DOHH2 (cell line): Measurements from ENCODE around the gene ISOC2.

ENCODE experiments used
- H3F3A ChIP-seq: fragments of 200-600 bp; sonication (generic), shearing (Covaris generic); 2 replicates; pipeline ENCODE4 v1.6.0; 2016; ENCODE audit warnings: antibody characterized with exemption, mild to moderate bottlenecking; ENCODE audit not compliant: control insufficient read depth, insufficient read depth
- H3K27ac ChIP-seq: fragments of 200-600 bp; sonication (generic); 2 replicates; pipeline ENCODE4 v1.5.1; 2014; ENCODE audit warnings: low read depth, mild to moderate bottlenecking, low read length, moderate library complexity
- H3K27me3 ChIP-seq: fragments of 200-600 bp; sonication (generic); 2 replicates; pipeline ENCODE4 v1.6.1; 2014; ENCODE audit warnings: mild to moderate bottlenecking, low read length, mixed read lengths; ENCODE audit not compliant: control insufficient read depth
- H3K36me3 ChIP-seq: fragments of 200-600 bp; sonication (generic); 2 replicates; pipeline ENCODE4 v1.6.1; 2014; ENCODE audit warnings: mild to moderate bottlenecking, low read length, moderate library complexity, mixed read lengths; ENCODE audit not compliant: control insufficient read depth
- H3K4me1 ChIP-seq: fragments of 200-600 bp; sonication (generic); 2 replicates; pipeline ENCODE4 v1.6.1; 2014; ENCODE audit warnings: mild to moderate bottlenecking, low read length, mixed read lengths; ENCODE audit not compliant: control insufficient read depth
- H3K4me2 ChIP-seq: fragments of 200-600 bp; sonication (generic); 2 replicates; pipeline ENCODE4 v1.6.0; 2014; ENCODE audit warnings: mild to moderate bottlenecking, low read length, moderate library complexity
- H3K4me3 ChIP-seq: fragments of 200-600 bp; sonication (generic); 2 replicates; pipeline ENCODE4 v1.5.1; 2014; ENCODE audit warnings: mild to moderate bottlenecking, low read length, mixed read lengths
- H3K79me2 ChIP-seq: fragments of 200-600 bp; sonication (generic); 2 replicates; pipeline ENCODE4 v1.6.1; 2014; ENCODE audit warnings: mild to moderate bottlenecking, low read length, mixed read lengths; ENCODE audit not compliant: control insufficient read depth
- H3K9me2 ChIP-seq: fragments of 200-600 bp; sonication (generic); replicated peaks from 2 replicates; pipeline ENCODE4 v1.6.1; 2014; ENCODE audit warnings: mild to moderate bottlenecking, low read length, mixed read lengths; ENCODE audit not compliant: control insufficient read depth
- H3K9me3 ChIP-seq: fragments of 200-600 bp; sonication (generic); 2 replicates; pipeline ENCODE4 v1.6.1; 2014; ENCODE audit warnings: antibody characterized with exemption, low read length, mixed read lengths; ENCODE audit not compliant: control insufficient read depth, insufficient read depth
- H4K20me1 ChIP-seq: fragments of 200-600 bp; sonication (generic); 2 replicates; pipeline ENCODE4 v1.6.0; 2014; ENCODE audit warnings: low read depth, mild to moderate bottlenecking, antibody characterized with exemption, low read length, moderate library complexity; ENCODE audit not compliant: control insufficient read depth, insufficient read depth
- CTCF ChIP-seq: fragments of 200-600 bp; sonication (generic); IDR thresholded peaks from one replicate; pipeline ENCODE4 v1.5.1; 2014; ENCODE audit warnings: antibody characterized with exemption, mild to moderate bottlenecking, low read depth, low read length; ENCODE audit not compliant: poor library complexity, severe bottlenecking
- EZH2phosphoT487 ChIP-seq: fragments of 200-600 bp; sonication (generic); IDR thresholded peaks from 2 replicates; pipeline ENCODE4 v1.6.1; 2017; ENCODE audit warnings: borderline replicate concordance, mild to moderate bottlenecking, antibody characterized with exemption, low read length, moderate library complexity, mixed read lengths

Gene ISOC2

DNA sequence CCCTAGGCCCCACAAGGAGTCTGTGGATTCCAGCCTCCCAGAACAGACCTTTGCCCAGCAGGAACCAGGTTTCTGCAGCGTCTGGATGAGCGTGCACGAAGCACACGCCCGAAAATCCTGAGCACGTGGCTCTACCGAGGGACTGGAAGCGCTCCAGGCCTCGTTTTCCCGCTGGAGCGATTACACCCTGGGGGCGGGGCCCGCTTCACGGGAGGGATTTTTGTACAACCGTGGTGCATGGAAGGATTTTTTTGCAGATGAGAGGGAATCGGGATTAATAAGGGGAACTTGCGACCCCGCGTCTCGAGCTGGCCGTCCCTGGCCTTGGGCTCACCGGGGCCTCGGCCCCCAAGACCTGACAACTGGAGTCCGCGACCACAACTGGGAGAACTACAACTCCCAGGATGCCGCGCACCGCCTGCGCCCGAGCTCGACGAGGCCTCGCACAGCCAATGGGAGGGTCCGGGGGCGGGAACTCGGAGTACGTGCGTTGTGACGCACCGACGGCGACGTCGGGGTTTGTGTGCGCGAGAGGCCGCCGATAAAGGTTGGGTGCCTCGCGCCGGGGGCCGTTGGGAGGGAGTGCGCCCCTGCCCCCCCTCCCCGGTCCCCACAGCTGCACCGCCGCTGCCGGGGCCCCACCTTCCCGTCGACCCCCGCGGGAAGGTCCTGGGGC is 14.8 kb upstream of the ISOC2 start, which contains the start of gene ZNF628:
ZNF628 (plus strand) TSS at position 518 of the 676 bp plus-strand sequence. CDS start 3,294 bp downstream, outside the sequence.
- no peaks in the 10 kb centered on the region for H3K9me2 ChIP-seq
- H3K27ac ChIP-seq, result peak within 1 kb of the TSS; percentile 54
- H3K9me3 ChIP-seq, result no peaks in the 10 kb centered on the region
- peaks cover 24% of the 10 kb centered on the region for H3K79me2 ChIP-seq
- H3K27me3 ChIP-seq, result no peaks in the 10 kb centered on the region
- H3F3A ChIP-seq, result no peaks in the 10 kb centered on the region
- peak within 1 kb of the TSS; percentile 95 for H3K4me3 ChIP-seq
- H4K20me1 ChIP-seq, result no peaks in the 10 kb centered on the region
- TF ChIP-seq EZH2phosphoT487 (no peak), CTCF (no peak)
- H3K36me3 ChIP-seq, result no peaks in the 10 kb centered on the region
- peaks cover 24% of the 10 kb centered on the region for H3K4me1 ChIP-seq
- H3K4me2 ChIP-seq, result peak within 1 kb of the TSS; percentile 85

- H3K9me2 ChIP-seq, result no peaks in the 10 kb centered on the region
- TF ChIP-seq CTCF (no peak), EZH2phosphoT487 (no peak)
- H3K4me2 ChIP-seq, result peak overlapping the region; percentile 85; the same call in 1 of the 2 replicates
- peaks cover 24% of the 10 kb centered on the region for H3K4me1 ChIP-seq
- 0 out of 2 replicates have a peak overlapping the region, but pooled peaks have one; percentile 86 for H3K4me3 ChIP-seq
- H3K27ac ChIP-seq, result no peak overlapping the region
- no peaks in the 10 kb centered on the region for H3K27me3 ChIP-seq
- H3F3A ChIP-seq, result no peaks in the 10 kb centered on the region
- H3K9me3 ChIP-seq, result no peaks in the 10 kb centered on the region
- H4K20me1 ChIP-seq, result no peaks in the 10 kb centered on the region
- H3K79me2 ChIP-seq, result peaks cover 22% of the 10 kb centered on the region
- H3K36me3 ChIP-seq, result no peaks in the 10 kb centered on the region
These were observed 13.1 kb upstream of the ISOC2 start for GRCh38 chr19:55474269-55475265.

DNA sequence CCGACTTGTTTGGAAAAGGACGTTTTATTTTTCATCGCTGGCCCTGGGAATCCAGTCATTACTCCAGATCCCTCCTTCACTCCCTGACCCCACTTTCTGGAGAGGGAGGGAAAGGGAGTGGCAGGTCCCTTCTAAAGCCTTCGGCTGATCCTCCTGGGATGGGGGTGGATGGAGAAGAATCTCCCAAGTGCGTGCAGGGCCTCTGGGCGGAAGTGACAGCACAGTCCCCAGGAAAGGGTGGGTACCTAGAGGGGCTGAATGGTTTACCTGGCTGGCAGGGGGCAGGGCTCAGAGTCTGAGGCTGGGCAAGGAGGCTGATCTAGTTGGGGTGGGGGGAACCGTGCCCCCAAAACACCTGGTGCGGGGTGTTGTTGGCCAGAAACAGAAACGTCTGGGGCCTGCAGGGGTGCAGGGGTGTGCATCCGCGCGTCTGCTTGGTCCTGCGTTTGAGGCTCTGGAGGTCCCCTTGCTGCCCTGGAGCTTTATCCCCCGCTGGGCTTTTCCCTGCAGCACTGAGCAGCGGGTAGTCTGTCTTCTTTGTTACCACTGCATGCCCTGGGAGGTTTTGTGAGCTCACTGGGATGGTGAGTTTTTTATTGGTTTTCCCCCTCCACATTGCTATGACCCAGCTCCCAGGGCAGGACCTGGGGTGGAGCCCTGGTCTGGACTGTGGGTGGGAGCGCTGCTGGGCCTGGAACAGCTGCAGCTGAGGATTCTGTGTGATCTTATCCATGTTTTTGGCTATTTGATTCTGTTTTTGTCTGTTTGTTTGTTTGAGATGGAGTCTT is 12.0 kb upstream of the ISOC2 start:
- Histone ChIP-seq H3K4me3 (no peak overlapping the region), H3F3A (no peaks in the 10 kb centered on the region)

More for the DNA sequence above, 12.0 kb upstream of the ISOC2 start:
- Histone ChIP-seq H3K9me2 (no peaks in the 10 kb centered on the region), H3K36me3 (no peaks in the 10 kb centered on the region), H3K4me2 (no peak overlapping the region), H3K4me1 (peaks cover 24% of the 10 kb centered on the region), H3K9me3 (no peaks in the 10 kb centered on the region), H4K20me1 (no peaks in the 10 kb centered on the region), H3K27me3 (no peaks in the 10 kb centered on the region), H3K27ac (no peak overlapping the region), H3K79me2 (peaks cover 11% of the 10 kb centered on the region)
- TF ChIP-seq EZH2phosphoT487, result no peak
- TF ChIP-seq CTCF, result no peak
